ENCODE data around the gene HMX2. TPM values are rescaled to one million over a fixed set of nuclear protein-coding genes. Genes with fewer than 3 reads are reported as not detected.

The HMX2 gene
- total and polyA plus RNA-seq, 8 donors = not detected

- no peaks in the 10 kb centered on the region for H3K4me1 ChIP-seq
- no peak for ATAC-seq
- H3K4me3 ChIP-seq = no peak overlapping the region
- H3K27ac ChIP-seq = no peak overlapping the region
- H3K9me3 ChIP-seq = no peaks in the 10 kb centered on the region
- intact Hi-C loops (cut with DNase I) = no loop called here
- no peak for DNase-seq
- no peak for TF ChIP-seq CTCF (IDR thresholded peaks at IDR 0.05)
- peaks cover 0 to 9% of the 10 kb centered on the region in 2 donors for H3K36me3 ChIP-seq
- H3K27me3 ChIP-seq = no peaks in the 10 kb centered on the region
Measured at GRCh38 chr10:123191886-123192285, 44.0 kb downstream of the HMX2 start.

GRCh38 chr10:123194056-123194455, 46.1 kb downstream of the HMX2 start:
- intact Hi-C loops (cut with DNase I) = no loop called here
- TF ChIP-seq CTCF (IDR thresholded peaks at IDR 0.05) = no peak
- Histone ChIP-seq H3K9me3 (no peaks in the 10 kb centered on the region), H3K27ac (no peak overlapping the region), H3K36me3 (peaks cover 0 to 9% of the 10 kb centered on the region in 2 donors), H3K4me3 (no peak overlapping the region), H3K4me1 (no peaks in the 10 kb centered on the region), H3K27me3 (no peaks in the 10 kb centered on the region)
- DNase-seq (no peak), ATAC-seq (no peak)

Other genes starting within 250 kb of the HMX2 start
- gene FAM24A, start 237.5 kb upstream of the HMX2 start, total RNA-seq = not detected
- not detected for gene FAM24A, start 237.5 kb upstream of the HMX2 start, polyA plus RNA-seq (ENCODE audit: insufficient read length in 6 of 6)
- 10 to 100 TPM in 1 of 2 donors, 1 to 10 TPM in 1; 5.9 to 10.0 TPM for gene C10orf88, start 193.9 kb upstream of the HMX2 start, total RNA-seq
- 10 to 100 TPM; 16.5 to 24.0 (median 20.4) TPM for gene C10orf88, start 193.9 kb upstream of the HMX2 start, polyA plus RNA-seq (ENCODE audit: insufficient read length in 6 of 6)
- gene PSTK, start 167.7 kb upstream of the HMX2 start, total RNA-seq = 1 to 10 TPM; 3.8 to 4.4 TPM
- 1 to 10 TPM; 7.0 to 9.9 (median 8.7) TPM for gene PSTK, start 167.7 kb upstream of the HMX2 start, polyA plus RNA-seq (ENCODE audit: insufficient read length in 6 of 6)
- 10 to 100 TPM; 12.5 to 14.5 TPM for gene IKZF5, start 139.3 kb upstream of the HMX2 start, total RNA-seq
- gene IKZF5, start 139.3 kb upstream of the HMX2 start, polyA plus RNA-seq (ENCODE audit: insufficient read length in 6 of 6) = 10 to 100 TPM; 23.2 to 29.7 (median 25.4) TPM
- gene ACADSB, start 139.1 kb upstream of the HMX2 start, total RNA-seq = 10 to 100 TPM; 27.0 to 61.8 TPM
- gene ACADSB, start 139.1 kb upstream of the HMX2 start, polyA plus RNA-seq (ENCODE audit: insufficient read length in 6 of 6) = 10 to 100 TPM; 17.9 to 25.2 (median 21.8) TPM
- not detected for gene HMX3, start 12.2 kb upstream of the HMX2 start, total RNA-seq
- not detected for gene HMX3, start 12.2 kb upstream of the HMX2 start, polyA plus RNA-seq (ENCODE audit: insufficient read length in 6 of 6)
- gene BUB3, start 6.3 kb downstream of the HMX2 start, total RNA-seq = 10 to 100 TPM; 63.5 to 65.1 TPM
- 100 to 1,000 TPM in 5 of 6 donors, 10 to 100 TPM in 1; 96.6 to 126 (median 110) TPM for gene BUB3, start 6.3 kb downstream of the HMX2 start, polyA plus RNA-seq (ENCODE audit: insufficient read length in 6 of 6)

Data from left lung (tissue), 10 donors.